ENCODE data around the gene KLF4. TPM values are rescaled to one million over a fixed set of nuclear protein-coding genes. Genes with fewer than 3 reads are reported as not detected.
A peak's percentile ranks its signal among the peaks of the same experiment; 100 is the strongest.

The KLF4 gene
- total RNA-seq (10 to 100 TPM; 16.7 to 62.2 (median 31.0) TPM), polyA plus RNA-seq (10 to 100 TPM; 19.1 to 23.2 TPM)
- long read RNA-seq, donor 1, transcript KLF4-205 (3 exons, 2,393 nt) = minor isoform, 6 of 23 reads
- long read RNA-seq, donor 1, transcript KLF4-201 (5 exons, 2,813 nt) = major isoform, 11 of 23 reads
- long read RNA-seq, donor 1, partial matches to known transcripts = 6 of 23 reads
- long read RNA-seq, donor 1, other reads (novel, unspliced or antisense) = 0 of 23 reads
- long read RNA-seq, donor 2, transcript KLF4-205 (3 exons, 2,393 nt) = minor isoform, 12 of 35 reads
- long read RNA-seq, donor 2, transcript KLF4-201 (5 exons, 2,813 nt) = major isoform, 15 of 35 reads
- long read RNA-seq, donor 2, partial matches to known transcripts = 6 of 35 reads
- long read RNA-seq, donor 2, other reads (novel, unspliced or antisense) = 2 of 35 reads
- long read RNA-seq, donor 3, transcript KLF4-205 (3 exons, 2,393 nt) = major isoform, 49 of 83 reads
- long read RNA-seq, donor 3, transcript KLF4-201 (5 exons, 2,813 nt) = minor isoform, 17 of 83 reads
- long read RNA-seq, donor 3, partial matches to known transcripts = 15 of 83 reads
- long read RNA-seq, donor 3, other reads (novel, unspliced or antisense) = 2 of 83 reads

DNA sequence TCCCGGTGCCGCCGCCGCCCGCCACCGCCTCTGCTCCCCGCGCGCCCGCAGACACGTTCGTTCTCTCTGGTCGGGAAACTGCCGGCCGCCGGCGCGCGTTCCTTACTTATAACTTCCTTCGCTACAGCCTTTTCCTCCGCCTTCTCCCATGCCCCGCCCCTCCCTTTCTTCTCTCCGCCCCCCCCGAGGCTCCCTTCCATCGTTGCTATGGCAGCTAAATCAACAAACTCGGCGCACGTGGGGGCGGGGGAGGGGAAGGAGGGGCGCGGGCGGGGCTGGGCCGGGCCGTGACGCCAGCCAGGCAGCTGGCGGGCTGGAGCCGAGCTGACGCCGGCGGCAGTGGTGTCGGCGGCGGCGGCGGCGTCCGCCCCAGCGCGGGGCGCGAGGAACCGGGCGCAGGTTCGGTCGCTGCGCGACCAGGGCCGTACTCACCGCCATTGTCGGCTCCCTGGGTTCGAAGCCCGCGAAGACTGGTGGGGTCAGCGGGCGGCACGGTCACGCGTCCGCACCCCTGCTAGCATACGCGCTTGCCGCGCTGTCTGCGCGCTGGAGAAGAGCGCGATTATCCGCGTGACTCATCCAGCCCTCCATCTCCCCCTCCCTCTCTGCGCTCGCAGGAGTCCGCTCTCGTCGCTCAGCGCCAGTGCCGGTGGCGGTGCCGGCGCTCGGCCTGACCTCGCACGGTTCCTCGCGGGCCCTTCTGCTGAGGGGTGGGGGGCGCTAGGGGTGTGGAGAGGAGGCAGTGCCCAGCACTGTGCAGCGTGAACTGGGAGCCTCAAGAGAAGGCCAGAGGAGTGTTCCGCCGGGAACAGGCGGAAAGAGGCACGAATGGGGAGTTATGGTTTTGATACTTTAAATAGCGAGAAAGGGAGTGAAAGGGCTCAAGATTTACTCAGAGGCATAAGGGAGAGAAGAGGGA lies at the start of gene KLF4:
Gene KLF4, minus strand, starts transcription at position 83 of the 919 bp plus-strand sequence. CDS start 597 bp downstream, outside the sequence.
- Histone ChIP-seq H3K9me3 (no peaks in the 10 kb centered on the region), H3K27me3 (peaks cover 0 to 48% (median 0%) of the 10 kb centered on the region in 7 donors), H3K36me3 (peaks cover 0 to 31% (median 7%) of the 10 kb centered on the region in 9 donors), H3K4me3 (peak within 1 kb of the TSS; percentile 60 to 94 (median 80)), H3K27ac (peak within 1 kb of the TSS; percentile 86 to 98 (median 96)), H3K4me1 (peaks cover 3 to 64% (median 19%) of the 10 kb centered on the region in 9 donors)
- intact Hi-C loops (cut with DNase I) = loop anchor here (1.0 to 10.0 kb wide), 23 partner anchors 57 to 1275 kb away; no protein-coding TSS in a partner anchor
- TF ChIP-seq, protein P1, sequence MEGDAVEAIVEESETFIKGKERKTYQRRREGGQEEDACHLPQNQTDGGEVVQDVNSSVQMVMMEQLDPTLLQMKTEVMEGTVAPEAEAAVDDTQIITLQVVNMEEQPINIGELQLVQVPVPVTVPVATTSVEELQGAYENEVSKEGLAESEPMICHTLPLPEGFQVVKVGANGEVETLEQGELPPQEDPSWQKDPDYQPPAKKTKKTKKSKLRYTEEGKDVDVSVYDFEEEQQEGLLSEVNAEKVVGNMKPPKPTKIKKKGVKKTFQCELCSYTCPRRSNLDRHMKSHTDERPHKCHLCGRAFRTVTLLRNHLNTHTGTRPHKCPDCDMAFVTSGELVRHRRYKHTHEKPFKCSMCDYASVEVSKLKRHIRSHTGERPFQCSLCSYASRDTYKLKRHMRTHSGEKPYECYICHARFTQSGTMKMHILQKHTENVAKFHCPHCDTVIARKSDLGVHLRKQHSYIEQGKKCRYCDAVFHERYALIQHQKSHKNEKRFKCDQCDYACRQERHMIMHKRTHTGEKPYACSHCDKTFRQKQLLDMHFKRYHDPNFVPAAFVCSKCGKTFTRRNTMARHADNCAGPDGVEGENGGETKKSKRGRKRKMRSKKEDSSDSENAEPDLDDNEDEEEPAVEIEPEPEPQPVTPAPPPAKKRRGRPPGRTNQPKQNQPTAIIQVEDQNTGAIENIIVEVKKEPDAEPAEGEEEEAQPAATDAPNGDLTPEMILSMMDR (IDR thresholded peaks at IDR 0.05) = peak in 1 of 9 donors; percentile 16
- 0 to 1% methylated on average over 74 to 101 of the region's 101 CpGs for WGBS, 2 donors
- ATAC-seq (peak; percentile 76 to 94 (median 84)), DNase-seq (peak; percentile 90 to 94)

- intact Hi-C loops (cut with DNase I) = no loop called here
- no peaks in the 10 kb centered on the region for H3K9me3 ChIP-seq
- WGBS, 2 donors = 68 to 75% methylated on average over 3 of the region's 3 CpGs
- TF ChIP-seq, protein P1 (IDR thresholded peaks at IDR 0.05) = no peak
- no peaks in the 10 kb centered on the region for H3K36me3 ChIP-seq
- no peak overlapping the region for H3K4me3 ChIP-seq
- DNase-seq (no peak), ATAC-seq (no peak)
- H3K27ac ChIP-seq = no peak overlapping the region
- H3K4me1 ChIP-seq = no peaks in the 10 kb centered on the region
- no peaks in the 10 kb centered on the region for H3K27me3 ChIP-seq
Observed at GRCh38 chr9:107536462-107536861, 46.9 kb upstream of the KLF4 start.

DNA sequence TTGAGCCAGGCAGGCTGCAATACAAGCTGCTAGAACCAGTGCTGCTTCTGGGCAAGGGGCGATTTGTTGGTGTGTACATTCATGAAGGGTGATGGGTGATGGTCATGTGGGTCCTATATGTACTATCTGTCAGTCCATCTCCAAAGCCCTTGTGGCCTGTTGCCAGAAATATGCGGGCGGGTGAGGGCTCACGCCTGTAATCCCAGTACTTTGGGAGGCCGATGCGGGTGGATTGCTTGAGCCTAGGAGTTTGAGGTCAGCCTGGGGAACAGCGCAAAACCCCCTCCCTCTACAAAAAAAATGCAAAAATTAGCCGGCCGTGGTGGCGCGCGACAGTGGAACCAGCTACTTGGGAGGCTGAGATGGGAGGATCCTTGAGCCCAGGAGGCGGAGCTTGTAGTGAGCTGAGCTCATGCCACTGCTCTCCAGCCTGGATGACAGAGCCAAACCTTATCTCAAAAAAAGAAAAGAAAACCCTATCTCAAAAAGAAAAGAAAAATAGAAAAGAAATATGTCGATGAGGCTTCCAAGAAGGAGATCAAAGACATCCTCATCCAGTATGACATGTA lies 45.0 kb upstream of the KLF4 start:
- 95% methylated on average over 14 of the region's 14 CpGs for WGBS, 2 donors
- Histone ChIP-seq H3K27ac (no peak overlapping the region), H3K27me3 (no peaks in the 10 kb centered on the region), H3K36me3 (no peaks in the 10 kb centered on the region), H3K4me3 (no peak overlapping the region), H3K9me3 (no peaks in the 10 kb centered on the region), H3K4me1 (no peaks in the 10 kb centered on the region)
- TF ChIP-seq, protein P1 (IDR thresholded peaks at IDR 0.05) = no peak
- intact Hi-C loops (cut with DNase I) = no loop called here
- ATAC-seq (no peak), DNase-seq (no peak)
